NCI-H748 (cell line): ENCODE measurements around the gene SCO2.

Source experiments
- DNase-seq: peaks from one replicate; lab custom pipeline; 2025; ENCODE audit not compliant: unreplicated experiment; lab: John Stamatoyannopoulos, UW

The SCO2 gene

GRCh38 chr22:50503475-50504145 is 21.8 kb downstream of the SCO2 start:
- no peak for DNase-seq

DNA sequence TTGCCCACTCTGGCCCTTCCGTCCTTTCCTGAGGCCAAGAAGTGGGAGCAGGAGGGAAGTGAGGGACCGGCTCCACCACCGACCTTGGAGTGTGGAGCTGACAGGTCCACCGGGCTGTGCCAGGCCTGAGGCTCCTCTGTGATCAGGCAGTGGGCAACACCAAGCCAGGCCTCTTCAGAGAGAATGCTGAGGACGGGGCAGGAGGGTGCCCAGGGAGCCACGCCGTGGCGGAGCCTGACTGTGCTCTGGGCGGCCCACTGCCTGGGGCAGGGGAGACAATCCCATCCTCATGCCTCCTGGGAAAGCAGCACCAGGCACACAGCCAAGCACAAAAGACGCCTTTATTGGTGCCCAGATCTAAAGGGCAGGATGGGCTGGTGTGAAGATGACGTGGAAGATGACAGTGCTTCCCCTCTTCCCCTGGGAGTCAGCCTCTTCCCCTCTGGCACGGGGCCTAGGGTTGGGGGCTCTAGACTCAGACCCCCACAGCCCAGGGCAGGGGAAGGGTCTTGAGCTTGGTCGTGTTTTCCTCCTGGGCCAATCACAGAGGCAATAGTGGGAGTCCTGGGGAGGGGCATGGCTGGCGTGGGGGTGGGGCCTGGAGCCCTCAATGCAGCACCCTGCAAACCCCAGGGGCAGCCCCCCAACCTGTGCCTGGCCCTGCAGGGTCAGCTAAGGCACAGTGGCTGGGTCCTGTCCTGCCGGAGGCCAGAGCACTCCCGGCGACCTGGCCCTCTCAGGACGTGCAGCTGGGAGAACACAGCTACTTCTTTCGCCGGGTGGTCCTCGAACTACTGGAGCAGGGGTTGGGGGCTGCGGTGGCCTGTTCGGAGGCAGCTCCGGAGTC is 22.5 kb downstream of the SCO2 start:
- DNase-seq, result no peak

GRCh38 chr22:50502096-50502495 is 23.3 kb downstream of the SCO2 start:
- no peak for DNase-seq

- no peak for DNase-seq
Measured at GRCh38 chr22:50500452-50500851, 24.9 kb downstream of the SCO2 start.

- peak; percentile 90 for DNase-seq
Measured at GRCh38 chr22:50498322-50498890, 27.0 kb downstream of the SCO2 start.

DNA sequence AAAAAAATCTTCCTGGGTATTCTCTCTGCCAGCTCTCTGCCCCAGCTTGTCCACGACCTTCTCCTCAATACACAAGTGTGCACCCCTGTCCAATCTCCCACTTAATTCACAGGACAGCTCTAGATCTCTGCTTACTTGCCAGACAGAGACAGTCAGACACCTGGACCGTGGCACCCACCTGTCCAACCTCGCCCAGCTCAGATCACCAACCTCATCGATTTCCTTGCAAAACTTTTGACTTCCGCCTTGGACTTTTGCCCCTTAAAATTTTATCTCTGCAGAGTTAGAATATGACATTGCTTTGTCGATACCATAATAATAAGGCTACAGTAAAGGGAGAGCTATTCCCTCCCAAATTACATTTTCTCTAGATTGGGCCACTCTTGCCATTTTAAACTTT is 28.3 kb downstream of the SCO2 start:
- no peak for DNase-seq

- no peak for DNase-seq
Measured at GRCh38 chr22:50490531-50491308, 34.7 kb downstream of the SCO2 start.

GRCh38 chr22:50489363-50490243 is 35.8 kb downstream of the SCO2 start:
- no peak for DNase-seq

DNA sequence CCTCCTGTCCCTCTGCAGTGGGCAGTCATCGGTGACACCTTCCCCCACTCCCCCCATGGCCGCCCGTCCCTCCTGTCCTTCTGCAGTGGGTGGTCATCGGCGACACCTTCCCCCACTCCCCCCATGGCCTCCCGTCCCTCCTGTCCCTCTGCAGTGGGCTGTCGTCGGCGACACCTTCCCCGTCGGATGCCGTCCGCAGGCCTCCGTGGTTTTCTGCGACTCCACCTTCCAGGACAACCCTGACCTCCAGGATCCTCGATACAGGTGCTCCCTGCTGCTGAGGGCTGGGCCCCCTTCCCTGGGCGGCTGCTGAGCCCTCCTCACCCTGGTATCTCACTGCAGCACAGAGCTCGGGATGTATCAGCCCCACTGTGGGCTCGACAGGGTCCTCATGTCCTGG is 36.5 kb downstream of the SCO2 start:
- no peak for DNase-seq

- no peak for DNase-seq
Measured at GRCh38 chr22:50488006-50488677, 37.3 kb downstream of the SCO2 start.

DNA sequence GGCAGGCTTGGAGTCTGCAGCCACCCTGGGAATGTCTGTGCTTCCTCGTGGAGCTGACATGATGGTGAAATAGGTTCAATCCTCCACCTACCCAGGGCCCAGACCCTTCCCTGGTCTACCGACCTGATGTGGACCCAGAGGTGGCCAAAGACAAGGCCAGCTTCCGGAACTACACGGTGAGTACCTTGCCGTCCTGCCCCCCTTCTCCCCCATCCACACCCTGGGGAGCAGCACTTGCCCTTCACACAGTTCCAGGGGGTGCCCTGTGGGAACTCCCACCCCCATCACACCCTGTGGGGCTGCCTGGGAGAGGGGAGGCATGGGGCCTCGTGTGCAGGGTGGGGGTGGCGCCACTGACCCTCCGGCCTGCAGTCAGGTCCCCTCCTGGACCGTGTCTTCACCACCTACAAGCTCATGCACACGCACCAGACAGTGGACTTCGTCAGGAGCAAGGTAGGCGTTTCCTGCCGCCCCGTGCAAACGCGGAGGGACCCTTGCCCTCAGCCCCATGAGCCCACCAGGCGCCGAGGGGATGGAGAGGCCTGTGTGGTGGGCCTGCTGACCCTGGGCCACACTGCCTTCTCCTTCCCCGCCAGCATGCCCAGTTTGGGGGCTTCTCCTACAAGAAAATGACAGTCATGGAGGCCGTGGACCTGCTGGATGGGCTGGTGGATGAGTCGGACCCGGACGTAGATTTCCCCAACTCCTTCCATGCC is 38.0 kb downstream of the SCO2 start:
- DNase-seq, result no peak

DNA sequence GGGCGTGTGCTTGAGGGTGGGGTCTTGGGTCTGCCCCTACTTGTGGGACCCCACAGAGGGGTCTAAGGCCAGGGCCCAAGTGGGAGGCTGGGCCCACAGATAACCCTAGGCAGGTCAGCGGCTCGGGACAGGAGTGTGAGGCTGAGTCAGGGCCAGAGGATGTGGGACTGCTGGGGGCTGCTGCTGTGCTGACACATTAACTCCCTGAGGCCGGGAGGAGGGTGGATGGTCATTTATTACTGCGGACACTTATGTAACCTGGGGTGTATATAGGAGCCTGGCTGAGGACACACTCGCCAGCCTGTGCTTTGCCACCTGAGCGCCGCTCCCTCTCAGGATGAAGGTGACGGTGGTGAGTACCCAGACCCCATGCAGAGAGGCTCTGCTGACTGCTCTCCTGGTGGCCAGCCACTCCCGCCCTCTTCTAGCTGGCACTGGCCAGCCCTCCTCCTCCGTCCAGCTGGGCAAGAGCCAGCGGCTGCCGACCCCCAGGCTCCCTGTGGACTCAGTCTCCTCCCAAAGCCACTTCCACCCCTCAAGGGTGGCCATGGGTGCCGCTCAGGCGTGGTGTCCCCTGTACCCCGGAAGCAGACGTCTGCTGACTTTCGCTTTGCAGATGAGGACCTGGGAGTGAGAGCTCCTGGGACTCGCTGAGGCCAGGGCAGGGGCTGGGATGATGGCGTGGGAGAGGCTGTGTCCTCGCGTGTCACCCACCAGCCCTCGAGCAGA is 38.7 kb downstream of the SCO2 start, which contains the start of gene MIOX:
MIOX (plus strand) TSS at position 299 of the 729 bp plus-strand sequence; CDS start at position 338, 39 bp downstream.
- DNase-seq, result no peak

DNA sequence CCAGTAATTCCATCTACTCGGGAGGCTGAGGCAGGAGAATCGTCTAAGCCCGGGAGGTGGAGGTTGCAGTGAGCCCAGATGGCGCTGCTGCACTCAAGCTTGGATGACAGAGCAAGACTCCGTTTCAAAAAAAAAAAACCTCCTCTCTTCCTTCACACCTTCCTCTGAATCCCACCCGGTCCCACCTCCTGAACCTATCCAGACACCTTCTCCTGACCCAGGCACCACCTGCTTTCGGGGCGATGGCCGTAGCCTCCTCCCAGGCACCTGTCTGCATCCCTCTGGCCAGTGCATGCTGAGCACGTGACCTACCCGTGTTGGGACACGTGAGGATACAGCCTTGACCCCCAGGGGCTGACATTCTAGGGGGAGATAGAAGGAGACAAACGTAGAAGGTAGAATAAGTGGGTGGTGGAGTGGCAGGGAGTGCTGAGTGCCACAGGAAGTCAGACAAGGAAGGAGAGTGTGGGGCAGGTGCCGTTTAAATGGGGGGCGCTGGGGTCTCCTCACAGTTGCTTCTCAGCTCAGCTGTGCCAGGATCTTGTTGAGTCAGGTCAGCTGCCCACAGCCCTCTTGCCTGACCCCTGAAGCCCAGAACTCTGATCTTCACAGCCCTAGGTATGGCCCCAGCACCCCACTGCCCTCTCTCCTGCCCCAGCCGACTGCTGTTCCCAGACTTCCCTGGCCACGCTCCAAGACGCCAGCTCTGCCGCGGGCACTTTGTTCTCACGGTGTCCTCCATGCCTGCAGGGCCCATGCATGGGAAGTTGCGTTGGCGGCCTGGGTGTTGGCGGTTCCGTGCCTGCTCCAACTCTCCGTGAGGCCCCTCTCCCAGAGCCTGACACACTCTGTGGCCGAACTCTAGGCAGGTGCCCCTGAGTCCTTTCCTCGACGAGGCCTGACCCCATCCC is 39.9 kb downstream of the SCO2 start:
- DNase-seq, result no peak

DNA sequence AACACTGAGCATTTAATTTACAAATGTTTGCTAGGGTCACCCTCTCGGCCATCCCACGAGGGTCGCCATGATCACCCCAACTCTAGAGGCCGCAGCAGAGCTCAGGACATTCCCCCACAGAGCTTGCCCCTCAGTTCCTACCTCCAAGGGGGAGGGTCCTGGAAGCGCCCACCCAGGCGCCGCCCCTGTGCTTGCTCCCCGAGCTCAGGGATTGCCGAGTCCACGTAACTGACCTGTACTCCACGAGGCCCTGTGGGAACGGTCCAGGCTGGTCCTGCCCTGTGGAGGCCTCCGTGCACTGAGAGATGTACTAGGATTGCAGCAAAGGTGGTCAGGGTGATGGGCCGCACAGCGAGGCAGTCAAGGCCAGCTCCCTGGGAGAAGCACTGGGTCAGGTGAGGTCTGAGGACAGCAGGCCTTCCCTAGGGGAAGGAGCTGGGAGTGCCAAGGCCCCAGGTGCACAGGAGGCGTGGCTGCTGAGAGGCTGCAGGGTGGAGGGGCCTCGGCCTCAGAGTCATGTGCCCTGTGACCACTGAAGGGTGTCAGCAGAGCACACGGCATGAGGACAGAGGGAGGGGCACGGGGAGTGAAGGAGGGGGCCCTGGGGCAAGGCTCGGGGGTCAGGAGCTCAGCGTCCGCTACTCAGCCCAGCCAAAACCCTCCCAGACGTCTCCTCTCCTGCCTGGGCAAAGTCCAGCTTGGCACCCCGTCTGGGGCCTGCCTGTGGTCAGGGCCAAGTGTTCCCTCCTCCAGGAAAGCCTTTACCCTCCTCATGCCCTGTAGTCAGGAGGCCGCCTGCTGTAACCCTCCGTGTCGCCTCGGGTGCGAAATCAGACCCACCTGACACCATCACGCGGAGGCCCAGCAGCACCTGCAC is 41.2 kb downstream of the SCO2 start:
- DNase-seq, result no peak

GRCh38 chr22:50483556-50483955 is 41.8 kb downstream of the SCO2 start:
- no peak for DNase-seq

- DNase-seq, result no peak
Measured at GRCh38 chr22:50483106-50483505, 42.3 kb downstream of the SCO2 start.
